ENCODE results near the gene MAN2C1. TPM values are rescaled to one million over a fixed set of nuclear protein-coding genes. Genes with fewer than 3 reads are reported as not detected.

The MAN2C1 gene
- total and polyA plus RNA-seq, 7 donors: 18.0 to 221 (median 130) TPM

DNA sequence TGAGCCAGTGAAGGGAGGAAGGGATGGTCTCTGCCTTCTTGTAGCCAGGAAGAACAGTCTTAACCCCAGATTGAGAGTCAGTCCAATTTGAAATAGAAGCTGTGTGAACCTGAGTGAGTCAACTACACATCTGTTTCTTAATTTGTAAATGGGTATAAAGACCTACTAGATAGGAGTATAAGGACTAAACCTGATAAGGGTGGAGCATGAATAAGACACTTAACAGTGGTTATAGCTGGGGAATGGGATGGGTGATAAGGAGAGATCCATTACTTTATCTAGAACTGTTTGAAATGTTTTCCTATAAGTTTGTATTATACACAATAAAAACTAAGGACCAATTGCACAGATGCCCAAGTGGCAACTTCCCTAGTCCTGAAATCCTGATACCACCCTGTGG lies 1.4 kb downstream of the MAN2C1 start:
- H3K4me1 ChIP-seq: peaks cover 0 to 22% (median 18%) of the 10 kb centered on the region in 4 donors
- DNase-seq: no peak
- H3K27me3 ChIP-seq: no peaks in the 10 kb centered on the region
- no peak overlapping the region for H3K4me3 ChIP-seq
- TF ChIP-seq POLR2A (IDR thresholded peaks at IDR 0.05) (no peak), POLR2AphosphoS5 (IDR thresholded peaks at IDR 0.05) (no peak), EP300 (IDR thresholded peaks at IDR 0.05) (no peak)
- TF ChIP-seq, protein P1, sequence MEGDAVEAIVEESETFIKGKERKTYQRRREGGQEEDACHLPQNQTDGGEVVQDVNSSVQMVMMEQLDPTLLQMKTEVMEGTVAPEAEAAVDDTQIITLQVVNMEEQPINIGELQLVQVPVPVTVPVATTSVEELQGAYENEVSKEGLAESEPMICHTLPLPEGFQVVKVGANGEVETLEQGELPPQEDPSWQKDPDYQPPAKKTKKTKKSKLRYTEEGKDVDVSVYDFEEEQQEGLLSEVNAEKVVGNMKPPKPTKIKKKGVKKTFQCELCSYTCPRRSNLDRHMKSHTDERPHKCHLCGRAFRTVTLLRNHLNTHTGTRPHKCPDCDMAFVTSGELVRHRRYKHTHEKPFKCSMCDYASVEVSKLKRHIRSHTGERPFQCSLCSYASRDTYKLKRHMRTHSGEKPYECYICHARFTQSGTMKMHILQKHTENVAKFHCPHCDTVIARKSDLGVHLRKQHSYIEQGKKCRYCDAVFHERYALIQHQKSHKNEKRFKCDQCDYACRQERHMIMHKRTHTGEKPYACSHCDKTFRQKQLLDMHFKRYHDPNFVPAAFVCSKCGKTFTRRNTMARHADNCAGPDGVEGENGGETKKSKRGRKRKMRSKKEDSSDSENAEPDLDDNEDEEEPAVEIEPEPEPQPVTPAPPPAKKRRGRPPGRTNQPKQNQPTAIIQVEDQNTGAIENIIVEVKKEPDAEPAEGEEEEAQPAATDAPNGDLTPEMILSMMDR (IDR thresholded peaks at IDR 0.05): no peak
- intact Hi-C loops (cut with DNase I): loop anchor here (1.0 to 10.0 kb wide), 3 partner anchors 83 to 255 kb away; partner anchors contain the start of gene PTPN9
- H3K36me3 ChIP-seq: peaks cover 9 to 74% (median 43%) of the 10 kb centered on the region in 4 donors
- H3K9me3 ChIP-seq: no peaks in the 10 kb centered on the region
- H3K27ac ChIP-seq: peak overlapping the region in 2 of 4 donors; percentile 98 to 99

DNA sequence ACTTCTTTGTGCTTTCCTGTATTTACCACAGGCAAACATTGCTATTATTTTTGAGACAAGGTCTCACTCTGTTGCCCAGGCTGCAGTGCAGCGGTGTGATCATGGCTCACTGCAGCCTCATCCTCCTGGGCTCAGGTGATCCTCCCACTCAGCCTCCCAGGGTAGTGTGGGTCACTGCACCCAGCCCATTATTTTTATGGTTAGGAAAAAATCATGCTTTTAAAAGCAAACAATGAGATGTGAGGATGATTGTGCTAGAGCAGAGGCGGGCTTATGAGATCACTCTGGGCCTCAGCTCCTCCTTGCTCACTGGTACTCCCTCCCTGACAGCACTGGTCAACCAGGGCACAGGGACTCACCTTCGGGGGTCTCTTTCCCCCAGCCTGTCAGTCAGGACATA lies 2.2 kb downstream of the MAN2C1 start:
- Histone ChIP-seq H3K27me3 (no peaks in the 10 kb centered on the region), H3K36me3 (peaks cover 3 to 74% (median 37%) of the 10 kb centered on the region in 4 donors), H3K27ac (no peak overlapping the region), H3K9me3 (no peaks in the 10 kb centered on the region), H3K4me1 (peaks cover 0 to 22% (median 18%) of the 10 kb centered on the region in 4 donors), H3K4me3 (no peak overlapping the region)
- intact Hi-C loops (cut with DNase I): loop anchor here (5.0 to 10.0 kb wide), 2 partner anchors 209 to 256 kb away; partner anchors contain the start of gene PTPN9
- no peak for DNase-seq
- TF ChIP-seq POLR2AphosphoS5 (IDR thresholded peaks at IDR 0.05) (no peak), EP300 (IDR thresholded peaks at IDR 0.05) (no peak), POLR2A (IDR thresholded peaks at IDR 0.05) (no peak)
- TF ChIP-seq, protein P1 (IDR thresholded peaks at IDR 0.05): no peak
- whole genome bisulfite sequencing, 2 donors: 93 to 96% methylated on average over 3 of the region's 3 CpGs

DNA sequence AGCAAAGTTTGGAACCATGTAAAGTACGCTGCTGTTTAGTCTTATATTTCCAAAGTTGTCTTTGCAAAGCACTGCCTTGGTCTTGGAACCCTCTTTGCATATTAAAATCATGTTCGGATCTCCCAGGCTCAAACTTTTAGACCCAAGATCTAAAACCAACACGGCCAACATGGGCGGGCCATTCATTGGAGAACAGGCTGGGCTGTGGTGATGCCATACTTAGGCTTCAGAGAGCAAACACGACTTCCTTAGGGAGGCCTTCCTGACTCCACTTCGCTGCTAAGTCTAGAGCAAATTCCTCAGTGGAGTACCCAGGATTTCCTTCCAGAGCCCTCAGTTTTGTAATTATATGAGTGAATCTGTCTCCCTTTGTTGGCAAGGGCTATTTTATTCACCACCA lies 3.5 kb downstream of the MAN2C1 start:
- no peak for TF ChIP-seq EP300 (IDR thresholded peaks at IDR 0.05)
- TF ChIP-seq POLR2A (IDR thresholded peaks at IDR 0.05): no peak
- TF ChIP-seq, protein P1 (IDR thresholded peaks at IDR 0.05): no peak
- no peak for TF ChIP-seq POLR2AphosphoS5 (IDR thresholded peaks at IDR 0.05)
- WGBS, 2 donors: 92 to 93% methylated on average over 6 of the region's 6 CpGs

DNA sequence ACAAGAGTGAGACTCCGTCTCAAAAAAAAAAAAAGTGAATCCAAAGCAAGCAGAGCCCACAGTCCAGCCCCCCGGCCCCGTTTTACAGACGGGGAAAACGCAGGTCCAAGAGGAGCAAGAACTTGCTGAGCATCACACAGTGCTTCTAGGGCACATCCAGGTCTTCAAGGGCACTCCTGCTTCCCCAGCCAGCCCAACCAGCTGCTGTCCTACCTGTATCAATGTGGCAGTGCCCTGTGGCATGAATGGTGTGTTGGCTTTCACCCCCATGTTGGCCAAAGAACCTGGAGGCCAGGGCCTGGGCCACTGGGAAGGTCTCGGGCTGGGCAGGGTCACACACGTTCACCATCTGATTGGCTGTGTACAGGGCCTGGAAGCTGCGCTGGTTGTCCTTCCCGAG lies 4.6 kb downstream of the MAN2C1 start:
- Histone ChIP-seq H3K27me3 (no peaks in the 10 kb centered on the region), H3K4me3 (no peak overlapping the region), H3K9me3 (no peaks in the 10 kb centered on the region), H3K4me1 (peaks cover 0 to 14% (median 10%) of the 10 kb centered on the region in 4 donors), H3K27ac (no peak overlapping the region), H3K36me3 (peaks cover 15 to 85% (median 47%) of the 10 kb centered on the region in 4 donors)
- intact Hi-C loops (cut with DNase I): loop anchor here (10.0 kb wide), 1 partner anchor 211 kb away; the partner anchor contains the start of gene PTPN9
- no peak for DNase-seq
- 94 to 97% methylated on average over 9 of the region's 9 CpGs for WGBS, 2 donors
- no peak for TF ChIP-seq POLR2AphosphoS5 (IDR thresholded peaks at IDR 0.05)
- TF ChIP-seq EP300 (IDR thresholded peaks at IDR 0.05): no peak
- TF ChIP-seq, protein P1 (IDR thresholded peaks at IDR 0.05): no peak
- no peak for TF ChIP-seq POLR2A (IDR thresholded peaks at IDR 0.05)

More for the DNA sequence above, 3.5 kb downstream of the MAN2C1 start:
- no peak for DNase-seq
- intact Hi-C loops (cut with DNase I): loop anchor here (5.0 to 10.0 kb wide), 2 partner anchors 210 to 257 kb away; partner anchors contain the start of gene PTPN9
- H3K27me3 ChIP-seq: no peaks in the 10 kb centered on the region
- no peak overlapping the region for H3K4me3 ChIP-seq
- peaks cover 0 to 22% (median 18%) of the 10 kb centered on the region in 4 donors for H3K4me1 ChIP-seq
- H3K9me3 ChIP-seq: no peaks in the 10 kb centered on the region
- no peak overlapping the region for H3K27ac ChIP-seq
- H3K36me3 ChIP-seq: peaks cover 8 to 74% (median 38%) of the 10 kb centered on the region in 4 donors
